ENCODE measurements around the gene SPATC1L. TPM values are rescaled to one million over a fixed set of nuclear protein-coding genes. Genes with fewer than 3 reads are reported as not detected.

SPATC1L gene
- total and polyA plus RNA-seq, 2 of the 8 experiments (the other 6 are each of a cell fraction or from before 2014, with no cell fraction given) = 24.9 to 50.0 TPM

DNA sequence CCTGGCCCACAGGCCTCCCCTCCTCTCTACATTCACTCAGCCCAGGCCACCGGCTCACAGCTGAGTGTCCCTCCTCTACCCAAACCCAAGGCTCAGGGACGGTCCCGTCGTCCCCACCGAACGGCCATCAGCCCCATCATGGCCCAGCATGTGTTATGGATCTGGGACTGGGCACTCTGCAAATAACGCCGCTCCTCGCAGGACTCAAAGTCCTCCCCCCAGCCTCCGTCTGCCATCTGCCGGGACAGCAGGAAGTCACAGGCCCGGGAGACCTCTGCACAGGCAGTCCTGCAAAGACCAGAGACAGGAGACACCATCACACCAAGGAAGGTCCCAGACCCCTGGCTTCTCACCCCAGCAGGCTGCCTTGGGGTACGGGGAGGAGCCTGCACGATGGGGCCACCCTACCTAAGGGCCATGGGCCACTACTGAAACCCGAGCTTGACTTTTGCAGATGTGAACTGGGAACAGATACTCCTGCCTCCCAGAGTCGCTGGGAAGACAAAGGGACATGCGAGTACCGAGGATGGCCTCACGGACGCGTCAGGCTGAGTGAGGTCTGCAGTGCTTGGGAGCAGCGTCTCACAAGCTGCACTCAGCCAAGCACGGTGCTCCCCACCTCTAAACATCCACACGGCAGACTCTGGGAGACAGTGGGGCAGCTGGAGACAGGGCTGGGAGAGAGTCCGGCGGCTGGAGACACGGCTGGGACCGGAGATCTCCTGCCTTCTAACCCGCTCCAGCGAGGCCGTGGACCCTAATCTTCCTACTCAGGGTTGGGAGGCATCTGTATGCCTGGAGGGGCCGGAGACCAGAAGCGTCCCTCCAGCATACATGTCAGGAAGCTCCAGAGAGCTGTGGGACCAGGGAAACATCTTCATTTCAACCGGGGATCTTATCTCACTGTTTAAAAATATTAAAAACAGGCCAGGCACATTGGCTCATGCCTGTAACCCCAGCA is 10.4 kb upstream of the SPATC1L start:
- H3K4me3 ChIP-seq (ENCODE audit: extremely low read depth in 1 of 4, insufficient read depth in 2 of 4, low read depth in 3 of 4, low read length in 4 of 4) = no peak overlapping the region
- ChIA-PET CTCF (ENCODE audit: partially characterized antibody) (interaction anchor here (1.1 to 1.7 kb wide), 2 partner anchors 21 to 62 kb away, joined by 3 to 5 read pairs; no protein-coding TSS in a partner anchor), POLR2A (ENCODE audit: partially characterized antibody) (interaction anchor here (0.7 to 1.2 kb wide), 3 partner anchors 8 to 15 kb away, joined by 3 read pairs; no protein-coding TSS in a partner anchor)
- no peaks in the 10 kb centered on the region for H3K79me2 ChIP-seq (ENCODE audit: control insufficient read depth in 1 of 2, insufficient read depth in 2 of 2, low read length in 2 of 2)
- no peak overlapping the region for H3K23ac ChIP-seq (ENCODE audit: insufficient read length)
- no peak overlapping the region for H2BK15ac ChIP-seq (ENCODE audit: low read length)
- no peaks in the 10 kb centered on the region; a peak in 1 of 7 replicates for H3K4me1 ChIP-seq (replicated peaks in 1 of 4; ENCODE audit: control insufficient read depth in 3 of 4, insufficient read depth in 4 of 4, low read length in 3 of 4)
- no peak overlapping the region for H4K91ac ChIP-seq (replicated peaks; ENCODE audit: insufficient read length, low read length)
- no peaks in the 10 kb centered on the region for H3K23me2 ChIP-seq (ENCODE audit: low read depth, low read length)
- peaks cover 2 to 16% of the 10 kb centered on the region in 2 experiments for H4K20me1 ChIP-seq (replicated peaks in 1 of 2; ENCODE audit: control insufficient read depth in 1 of 2, insufficient read depth in 2 of 2, low read length in 2 of 2)
- no peaks in the 10 kb centered on the region for H3K9me3 ChIP-seq (ENCODE audit: insufficient read depth in 2 of 2, low read depth in 1 of 2, low read length in 1 of 2)
- no peak overlapping the region for H3K4ac ChIP-seq (replicated peaks; ENCODE audit: insufficient read length, low read depth, low read length)
- no peak overlapping the region for H3K56ac ChIP-seq (replicated peaks; ENCODE audit: insufficient read length, low read depth, low read length)
- H3K18ac ChIP-seq (ENCODE audit: extremely low read depth, low read length) = no peak overlapping the region
- no peak overlapping the region for H3K9ac ChIP-seq (replicated peaks in 1 of 4; ENCODE audit: extremely low read depth in 1 of 4, low read depth in 3 of 4, low read length in 3 of 4)
- WGBS, 2 experiments (ENCODE audit: extremely low coverage in 1 of 2, insufficient coverage in 1 of 2, insufficient read length in 1 of 2, insufficient replicate concordance in 2 of 2, low coverage in 1 of 2, low lambda C conversion rate in 2 of 2, missing lambda C conversion rate in 1 of 2) = 93% methylated on average over 34 of the region's 34 CpGs; no CpG with 5 or more reads in 1 of the 2 experiments
- no peak overlapping the region for H2BK20ac ChIP-seq (ENCODE audit: low read length)
- no peak overlapping the region for H4K8ac ChIP-seq (ENCODE audit: extremely low read depth, insufficient read depth, low read length)
- H2BK120ac ChIP-seq (replicated peaks; ENCODE audit: low read depth, low read length) = no peak overlapping the region
- TF ChIP-seq, protein P1, sequence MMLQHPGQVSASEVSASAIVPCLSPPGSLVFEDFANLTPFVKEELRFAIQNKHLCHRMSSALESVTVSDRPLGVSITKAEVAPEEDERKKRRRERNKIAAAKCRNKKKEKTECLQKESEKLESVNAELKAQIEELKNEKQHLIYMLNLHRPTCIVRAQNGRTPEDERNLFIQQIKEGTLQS (IDR thresholded peaks at IDR 0.05; ENCODE audit: insufficient read depth, low read depth, low read length) = no peak
- no peak for TF ChIP-seq TAF1 (IDR thresholded peaks at IDR 0.05; ENCODE audit: low read depth, low read length)
- no peak for TF ChIP-seq BCL11A (IDR thresholded peaks at IDR 0.05; ENCODE audit: low read depth in 2 of 2, low read length in 2 of 2)
- TF ChIP-seq CBX8 (IDR thresholded peaks at IDR 0.05; ENCODE audit: borderline replicate concordance, low read depth, low read length) = no peak
- TF ChIP-seq GABPA (IDR thresholded peaks at IDR 0.05; ENCODE audit: borderline replicate concordance, insufficient read depth, low read length) = no peak
- no peak for TF ChIP-seq TEAD4 (IDR thresholded peaks at IDR 0.05; ENCODE audit: low read depth, low read length)
- no peak for TF ChIP-seq POLR2AphosphoS5 (IDR thresholded peaks at IDR 0.05; ENCODE audit: low read depth, low read length)
- TF ChIP-seq BACH1 (IDR thresholded peaks at IDR 0.05; ENCODE audit: low read length) = no peak
- no peaks in the 10 kb centered on the region; the same call in 1 of the 2 replicates for H3K79me1 ChIP-seq (ENCODE audit: low read depth, low read length)
- DNase-seq (ENCODE audit: low read depth in 1 of 2, low spot score in 2 of 2) (peak in 1 of 2 experiments; percentile 44), FAIRE-seq (no peak)
- no peak overlapping the region for H4K5ac ChIP-seq (ENCODE audit: insufficient read length, low read depth, low read length)
- no peak overlapping the region for H3K14ac ChIP-seq (ENCODE audit: insufficient read length)
- H3K27me3 ChIP-seq (replicated peaks in 1 of 4; ENCODE audit: control insufficient read depth in 3 of 4, extremely low read depth in 1 of 4, insufficient read depth in 3 of 4, low read length in 3 of 4) = no peaks in the 10 kb centered on the region
- no peak overlapping the region for H3K27ac ChIP-seq (ENCODE audit: low read depth, low read length)
- H2BK5ac ChIP-seq (ENCODE audit: low read depth, low read length) = no peak overlapping the region
- no peak overlapping the region for H3K4me2 ChIP-seq (ENCODE audit: insufficient read depth in 1 of 2, low read depth in 2 of 2, low read length in 2 of 2)
- H2BK12ac ChIP-seq (ENCODE audit: low read depth, low read length) = no peak overlapping the region
- peaks cover 8 to 41% (median 27%) of the 10 kb centered on the region in 4 experiments; a peak in 7 of 8 replicates for H3K36me3 ChIP-seq (ENCODE audit: control insufficient read depth in 2 of 4, insufficient read depth in 4 of 4, low read length in 3 of 4)
- H2AK5ac ChIP-seq (ENCODE audit: low read depth, low read length) = no peak overlapping the region
- H2AFZ ChIP-seq (ENCODE audit: low read length) = no peak overlapping the region
